ENCODE data around the gene KLRC2. TPM values are rescaled to one million over a fixed set of nuclear protein-coding genes. Genes with fewer than 3 reads are reported as not detected.
A peak's percentile ranks its signal among the peaks of the same experiment; 100 is the strongest.
"Not testable (repeated sequence)": the region's sequence is repeated elsewhere in the genome, so short reads cannot be mapped to it uniquely, and the experiment has no call there.

KLRC2 gene
- total RNA-seq (2014; rRNA removed) = not detected in 2 replicates
- percentile 0 among the genes with signal in this experiment for Bru-seq, nascent RNA
- percentile 21 among the genes with signal in this experiment for BruChase-seq, experiment 1, labeled RNA remaining after a 6-hour chase
- percentile 15 among the genes with signal in this experiment for BruChase-seq, experiment 2, labeled RNA remaining after a 2-hour chase
- long read RNA-seq = 0 reads

DNA sequence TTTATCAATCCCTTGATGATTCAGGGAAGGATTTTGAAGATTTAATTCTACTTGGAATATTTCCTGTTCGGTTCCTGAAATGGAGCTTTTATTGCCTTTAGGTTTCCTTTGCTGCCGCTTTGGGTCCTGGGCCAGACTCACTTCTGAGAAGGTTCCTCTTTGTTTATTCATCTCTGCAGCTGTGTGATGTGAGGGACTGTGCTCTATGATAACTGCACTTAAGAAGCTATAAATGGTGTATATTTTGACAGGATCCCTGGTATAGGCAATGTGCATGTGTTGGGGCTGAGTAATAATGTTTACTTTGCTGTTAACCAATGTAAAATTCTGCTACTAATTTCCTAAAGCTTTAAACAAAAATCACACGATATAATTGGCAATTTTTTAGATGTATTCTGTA is at the start of gene KLRC2:
KLRC2 (minus strand) TSS at position 195 of the 400 bp plus-strand sequence; CDS start at position 171, 24 bp downstream.
- CTCF ChIA-PET; H3K4me1 ChIP-seq (ENCODE audit: insufficient read depth, low read length); H3K9ac ChIP-seq (ENCODE audit: low read length); POLR2A ChIA-PET (ENCODE audit: unreplicated experiment); H3K4me3 ChIP-seq (ENCODE audit: low read length); H4K20me1 ChIP-seq (ENCODE audit: low read length); H3K27me3 ChIP-seq (ENCODE audit: low read length); H3K36me3 ChIP-seq (ENCODE audit: low read depth, low read length); H3K79me2 ChIP-seq (ENCODE audit: low read length); H3K9me3 ChIP-seq (ENCODE audit: low read length); H3K27ac ChIP-seq (ENCODE audit: low read length); intact Hi-C loops (cut with micrococcal nuclease); H3K9me2 ChIP-seq (replicated peaks; ENCODE audit: low read length); H3F3A ChIP-seq (ENCODE audit: low read length, unreplicated experiment); BruUV-seq (replicated peaks); H2AFZ ChIP-seq (ENCODE audit: low read length): not testable (repeated sequence)
- DNase-seq (peak; percentile 81), ATAC-seq (peak; percentile 67)
- peak within 1 kb of the TSS; percentile 57 for H3K4me2 ChIP-seq (ENCODE audit: low read length)

GRCh38 chr12:10481901-10482300 is 46.1 kb upstream of the KLRC2 start:
- H3K9me2 ChIP-seq (replicated peaks; ENCODE audit: low read length); H3K9me3 ChIP-seq (ENCODE audit: low read length); H3K9ac ChIP-seq (ENCODE audit: low read length); H3K36me3 ChIP-seq (ENCODE audit: low read depth, low read length); H3K79me2 ChIP-seq (ENCODE audit: low read length); H3K4me1 ChIP-seq (ENCODE audit: insufficient read depth, low read length); H4K20me1 ChIP-seq (ENCODE audit: low read length); H2AFZ ChIP-seq (ENCODE audit: low read length); H3K27ac ChIP-seq (ENCODE audit: low read length); H3K27me3 ChIP-seq (ENCODE audit: low read length); H3F3A ChIP-seq (ENCODE audit: low read length, unreplicated experiment); H3K4me2 ChIP-seq (ENCODE audit: low read length); intact Hi-C loops (cut with micrococcal nuclease); CTCF ChIA-PET; BruUV-seq (replicated peaks); ATAC-seq; H3K4me3 ChIP-seq (ENCODE audit: low read length); DNase-seq; POLR2A ChIA-PET (ENCODE audit: unreplicated experiment): not testable (repeated sequence)

GRCh38 chr12:10472808-10473207 is 37.0 kb upstream of the KLRC2 start:
- H3K9ac ChIP-seq (ENCODE audit: low read length); H3K27ac ChIP-seq (ENCODE audit: low read length); H3K4me3 ChIP-seq (ENCODE audit: low read length); H3K79me2 ChIP-seq (ENCODE audit: low read length); H3K27me3 ChIP-seq (ENCODE audit: low read length); H3K4me1 ChIP-seq (ENCODE audit: insufficient read depth, low read length); H3K9me3 ChIP-seq (ENCODE audit: low read length); H3K4me2 ChIP-seq (ENCODE audit: low read length); DNase-seq; H3K36me3 ChIP-seq (ENCODE audit: low read depth, low read length); H3F3A ChIP-seq (ENCODE audit: low read length, unreplicated experiment); H4K20me1 ChIP-seq (ENCODE audit: low read length); ATAC-seq; intact Hi-C loops (cut with micrococcal nuclease); H2AFZ ChIP-seq (ENCODE audit: low read length); BruUV-seq (replicated peaks); POLR2A ChIA-PET (ENCODE audit: unreplicated experiment); H3K9me2 ChIP-seq (replicated peaks; ENCODE audit: low read length); CTCF ChIA-PET: not testable (repeated sequence)

DNA sequence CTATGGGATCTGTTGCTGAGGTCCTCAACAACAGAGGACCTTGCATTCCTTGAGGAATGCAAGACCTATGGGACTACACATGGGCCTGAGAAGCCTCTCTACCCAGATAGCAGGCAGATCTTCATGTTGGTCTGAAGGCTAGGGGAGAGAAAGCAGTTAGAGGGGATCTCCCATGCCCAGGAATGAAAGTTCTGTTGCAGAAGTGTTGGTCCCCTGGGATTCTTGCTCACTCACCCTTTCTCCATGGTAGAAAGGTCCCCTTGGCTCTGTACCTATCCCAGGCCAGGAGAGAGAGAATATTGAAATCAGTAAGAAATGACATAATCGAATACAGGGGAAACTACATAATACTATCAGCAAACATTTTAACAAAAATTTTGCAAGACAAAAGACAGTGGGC is 33.9 kb upstream of the KLRC2 start:
- Histone ChIP-seq H4K20me1 (ENCODE audit: low read length) (no peaks in the 10 kb centered on the region), H3K4me3 (ENCODE audit: low read length) (no peak overlapping the region), H3K9ac (ENCODE audit: low read length) (no peak overlapping the region), H2AFZ (ENCODE audit: low read length) (no peak overlapping the region), H3K9me2 (replicated peaks; ENCODE audit: low read length) (no peaks in the 10 kb centered on the region), H3K79me2 (ENCODE audit: low read length) (no peaks in the 10 kb centered on the region), H3K36me3 (ENCODE audit: low read depth, low read length) (no peaks in the 10 kb centered on the region), H3K27me3 (ENCODE audit: low read length) (no peaks in the 10 kb centered on the region), H3K9me3 (ENCODE audit: low read length) (no peaks in the 10 kb centered on the region), H3K4me1 (ENCODE audit: insufficient read depth, low read length) (no peaks in the 10 kb centered on the region), H3F3A (ENCODE audit: low read length, unreplicated experiment) (no peaks in the 10 kb centered on the region), H3K4me2 (ENCODE audit: low read length) (no peak overlapping the region), H3K27ac (ENCODE audit: low read length) (no peak overlapping the region)
- no TSS peak for BruUV-seq (replicated peaks)
- ChIA-PET POLR2A (ENCODE audit: unreplicated experiment) (no interaction called here), CTCF (no interaction called here)
- ATAC-seq = no peak
- intact Hi-C loops (cut with micrococcal nuclease) = no loop called here
- TF ChIP-seq EZH2 (IDR thresholded peaks at IDR 0.05; ENCODE audit: low read length, unreplicated experiment) (no peak), CTCF (conservative IDR thresholded peaks at IDR 0.05; ENCODE audit: low read depth, low read length) (no peak), EZH2phosphoT487 (IDR thresholded peaks at IDR 0.05; ENCODE audit: borderline replicate concordance, low read length) (no peak)
- DNase-seq = no peak
